H7 (cell line): ENCODE results near the gene ZNF692. TPM values are rescaled to one million over a fixed set of nuclear protein-coding genes. Genes with fewer than 3 reads are reported as not detected.

ENCODE experiments used
- DNase-seq: peaks from one replicate; pipeline ENCODE4 v3.0.0; 2012
- H3K27me3 ChIP-seq: 2 replicates; pipeline ENCODE4 v1.6.0; 2011; ENCODE audit warnings: mild to moderate bottlenecking, low read length; ENCODE audit not compliant: control insufficient read depth, insufficient read depth
- H3K36me3 ChIP-seq: replicated peaks from 2 replicates; pipeline ENCODE4 v1.5.1; 2011; ENCODE audit warnings: low read length; ENCODE audit not compliant: control insufficient read depth, insufficient read depth
- H3K4me3 ChIP-seq: 2 replicates; pipeline ENCODE4 v1.5.1; 2011; ENCODE audit warnings: low read depth, mild to moderate bottlenecking, control low read depth, low read length, moderate library complexity; ENCODE audit not compliant: insufficient read depth
- total RNA-seq: library from RNA; depleted of rRNA; stranded (reverse); fragments of >200 nt; shearing (Covaris generic); gene quantifications from 2 replicates; pipeline ENCODE4 v1.2.3, GENCODE V29; 2014; rRNA removed

ZNF692 gene
- 64.2 and 91.9 TPM in 2 replicates for total RNA-seq

- DNase-seq, result peak; percentile 99
- H3K27me3 ChIP-seq, result peaks cover 32% of the 10 kb centered on the region
- peak within 1 kb of the TSS; percentile 91 for H3K4me3 ChIP-seq
- H3K36me3 ChIP-seq, result peaks cover 13% of the 10 kb centered on the region
Observed at GRCh38 chr1:248858891-248859889, at the start of gene ZNF692. Gene ZNF692 (minus strand): TSS chr1:248859085. CDS start chr1:248858309, 776 bp downstream.

GRCh38 chr1:248906753-248907661 lies 48.1 kb upstream of the ZNF692 start:
- peak overlapping the region; percentile 53 for H3K4me3 ChIP-seq
- DNase-seq, result no peak
- no peaks in the 10 kb centered on the region for H3K27me3 ChIP-seq
- H3K36me3 ChIP-seq, result no peaks in the 10 kb centered on the region

DNA sequence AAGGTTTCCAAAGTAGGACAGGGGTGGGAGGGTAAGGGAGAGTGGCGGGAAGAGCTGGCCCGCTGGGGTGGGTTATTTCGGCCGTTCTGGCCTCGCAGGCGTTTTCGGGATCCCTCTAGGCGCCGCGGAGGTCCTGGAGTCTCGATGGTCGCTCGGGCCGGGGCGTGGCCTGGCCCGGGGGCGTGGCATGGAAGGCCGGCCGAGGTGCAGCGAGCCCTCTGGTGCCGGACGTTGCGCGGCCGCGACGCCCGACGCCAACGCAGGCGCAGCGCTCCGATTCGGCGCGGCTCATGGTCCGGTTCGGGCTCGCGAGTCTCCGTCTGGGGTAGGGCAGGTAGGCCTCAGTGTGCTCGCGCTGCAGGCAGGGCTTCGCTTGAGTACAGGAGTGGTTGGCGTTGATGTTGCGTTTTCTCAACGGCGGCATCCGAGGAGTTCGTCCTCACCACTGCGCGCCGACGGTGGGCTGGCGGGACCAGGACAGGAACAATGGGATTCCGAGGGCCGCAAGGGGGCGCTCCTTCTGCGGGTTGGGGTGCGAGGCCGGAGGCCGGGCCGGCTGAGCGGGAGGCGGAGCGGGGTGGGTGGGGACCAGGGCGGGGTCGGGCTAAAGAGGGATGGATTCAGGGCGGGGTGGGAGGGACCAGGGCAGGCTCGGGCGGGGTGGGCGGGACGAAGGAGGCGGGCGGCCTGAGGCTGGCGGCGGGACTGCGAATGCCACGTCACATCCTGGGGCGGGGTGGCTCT lies 47.3 kb upstream of the ZNF692 start, which contains the start of gene PGBD2:
PGBD2 (plus strand) TSS at position 227 of the 744 bp plus-strand sequence. CDS start 7,628 bp downstream, outside the sequence.
- DNase-seq, result peak; percentile 99
- Histone ChIP-seq H3K36me3 (no peaks in the 10 kb centered on the region), H3K27me3 (no peaks in the 10 kb centered on the region), H3K4me3 (peak within 1 kb of the TSS; percentile 83)

DNA sequence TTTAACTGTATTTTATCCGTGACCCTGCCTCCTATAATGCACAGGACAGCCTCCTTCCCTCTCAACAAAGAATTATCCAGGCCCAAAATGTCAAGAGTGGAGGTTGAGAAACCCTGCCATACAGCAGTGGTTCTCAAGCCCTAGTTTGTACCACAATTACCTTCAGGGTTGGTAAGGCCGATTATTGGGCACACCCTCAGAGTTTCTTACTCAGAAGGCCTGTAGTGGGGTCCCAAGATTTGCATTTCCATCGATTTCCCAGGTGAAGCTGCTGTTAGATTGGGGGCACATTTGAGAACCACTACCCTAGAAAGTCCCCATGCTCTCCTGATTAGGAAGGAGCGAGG lies 46.8 kb upstream of the ZNF692 start:
- DNase-seq, result no peak
- no peaks in the 10 kb centered on the region for H3K36me3 ChIP-seq
- H3K27me3 ChIP-seq, result no peaks in the 10 kb centered on the region; the same call in 1 of the 2 replicates

DNA sequence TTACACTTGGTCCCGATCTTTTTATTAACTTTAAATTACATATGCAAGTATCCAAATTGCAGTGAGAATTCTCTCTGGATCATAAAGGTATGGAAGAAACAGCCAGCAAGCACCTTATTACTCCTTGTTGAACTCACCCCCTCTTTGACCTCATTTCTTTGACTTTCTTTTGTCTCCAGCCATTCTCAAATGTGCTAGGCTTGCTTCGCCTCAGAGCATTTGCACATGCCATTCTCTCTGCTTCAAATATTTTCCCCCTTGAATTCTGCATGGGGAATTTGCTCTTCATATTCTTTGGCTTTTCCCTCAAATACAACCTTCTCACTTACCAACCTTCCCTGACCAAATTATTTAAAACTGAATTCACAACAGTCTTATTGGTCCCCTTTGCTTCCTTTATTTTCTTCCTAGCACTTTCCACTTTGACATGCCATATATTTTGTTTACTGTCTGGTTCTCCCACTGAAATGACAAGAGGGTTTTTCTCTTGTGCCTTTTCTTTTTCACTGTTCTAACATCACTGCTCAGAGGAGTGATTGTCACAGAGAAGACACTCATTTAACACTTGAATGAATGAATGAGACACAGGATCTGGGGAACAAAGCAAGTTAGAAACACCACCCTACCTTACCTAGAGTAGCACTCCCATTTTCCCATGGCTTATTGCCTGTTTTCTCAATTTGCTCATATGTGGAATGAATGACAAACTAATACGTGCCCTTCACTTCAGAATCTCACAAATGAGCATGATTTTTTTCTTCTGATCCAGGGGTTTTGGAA lies 45.7 kb upstream of the ZNF692 start:
- DNase-seq, result no peak
- H3K4me3 ChIP-seq, result no peak overlapping the region
- no peaks in the 10 kb centered on the region for H3K36me3 ChIP-seq
- no peaks in the 10 kb centered on the region; the same call in 1 of the 2 replicates for H3K27me3 ChIP-seq

More for the DNA sequence above, 46.8 kb upstream of the ZNF692 start:
- peak overlapping the region; percentile 83 for H3K4me3 ChIP-seq

DNA sequence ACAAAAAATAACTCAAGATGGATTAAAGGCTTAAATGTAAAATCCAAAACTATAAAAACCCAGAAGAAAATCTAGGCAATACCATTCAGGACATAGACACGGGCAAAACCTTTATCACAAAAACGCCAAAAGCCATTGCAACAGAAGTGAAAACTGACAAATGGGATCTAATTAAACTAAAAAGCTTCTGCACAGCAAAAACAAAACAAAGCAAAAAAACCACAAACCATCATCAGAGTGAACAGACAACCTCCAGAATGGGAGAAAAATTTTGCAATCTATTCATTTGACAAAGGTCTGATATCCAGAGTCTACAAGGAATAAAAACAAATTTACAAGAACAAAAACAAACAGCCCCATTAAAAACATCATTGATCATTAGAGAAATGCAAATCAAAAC lies 42.7 kb upstream of the ZNF692 start:
- H3K36me3 ChIP-seq, result no peaks in the 10 kb centered on the region
- no peak overlapping the region for H3K4me3 ChIP-seq
- no peak for DNase-seq
- H3K27me3 ChIP-seq, result no peaks in the 10 kb centered on the region; the same call in 1 of the 2 replicates

DNA sequence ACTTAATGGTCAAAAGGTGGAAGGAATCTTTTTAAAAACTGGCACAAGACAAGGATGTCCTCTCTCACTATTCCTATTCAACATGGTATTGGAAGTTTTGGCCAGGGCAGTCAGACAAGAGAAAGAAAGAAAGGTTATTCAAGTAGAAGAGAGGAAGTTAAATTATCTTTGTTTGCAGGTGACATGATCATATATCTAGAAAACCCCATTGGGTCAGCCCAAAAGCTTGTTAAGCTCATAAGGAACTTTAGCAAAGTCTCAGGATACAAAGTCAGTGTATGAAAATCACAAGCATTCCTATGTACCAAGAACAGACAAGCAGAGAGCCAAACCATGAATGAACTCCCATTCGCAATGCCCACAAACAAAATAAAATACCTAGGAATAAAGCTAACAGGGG lies 41.8 kb upstream of the ZNF692 start:
- H3K4me3 ChIP-seq, result no peak overlapping the region
- DNase-seq, result no peak
- H3K27me3 ChIP-seq, result no peaks in the 10 kb centered on the region; the same call in 1 of the 2 replicates
- H3K36me3 ChIP-seq, result no peaks in the 10 kb centered on the region

- Histone ChIP-seq H3K36me3 (no peaks in the 10 kb centered on the region), H3K4me3 (no peak overlapping the region), H3K27me3 (no peaks in the 10 kb centered on the region; the same call in 1 of the 2 replicates)
- no peak for DNase-seq
Observed at GRCh38 chr1:248897412-248898337, 38.8 kb upstream of the ZNF692 start.

GRCh38 chr1:248894837-248895236 lies 36.0 kb upstream of the ZNF692 start:
- no peak overlapping the region for H3K4me3 ChIP-seq
- H3K36me3 ChIP-seq, result no peaks in the 10 kb centered on the region
- DNase-seq, result no peak
- H3K27me3 ChIP-seq, result no peaks in the 10 kb centered on the region

- Histone ChIP-seq H3K36me3 (no peaks in the 10 kb centered on the region), H3K4me3 (no peak overlapping the region), H3K27me3 (no peaks in the 10 kb centered on the region)
- DNase-seq, result no peak
Observed at GRCh38 chr1:248892590-248892989, 33.7 kb upstream of the ZNF692 start.

DNA sequence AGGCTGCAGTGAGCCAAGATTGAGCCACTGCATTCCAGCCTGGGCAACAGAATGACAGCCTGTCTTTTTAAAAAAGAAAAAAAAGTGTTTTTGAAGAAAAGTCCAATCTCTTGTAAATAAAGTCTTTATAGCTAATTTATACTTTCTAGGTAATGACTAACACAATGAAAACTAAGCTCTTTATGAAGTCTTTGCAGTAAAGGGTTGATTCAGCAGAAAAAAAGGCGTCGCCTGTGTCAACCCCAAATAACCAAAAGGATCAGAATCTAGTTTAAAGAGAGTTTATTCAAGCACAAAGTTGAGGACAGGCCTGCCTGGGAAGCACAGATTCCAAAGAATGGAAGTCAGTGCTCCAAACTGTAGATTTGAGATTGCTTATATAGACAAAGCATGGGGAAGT lies 32.9 kb upstream of the ZNF692 start:
- H3K27me3 ChIP-seq, result no peaks in the 10 kb centered on the region
- no peak overlapping the region for H3K4me3 ChIP-seq
- no peak for DNase-seq
- H3K36me3 ChIP-seq, result no peaks in the 10 kb centered on the region

DNA sequence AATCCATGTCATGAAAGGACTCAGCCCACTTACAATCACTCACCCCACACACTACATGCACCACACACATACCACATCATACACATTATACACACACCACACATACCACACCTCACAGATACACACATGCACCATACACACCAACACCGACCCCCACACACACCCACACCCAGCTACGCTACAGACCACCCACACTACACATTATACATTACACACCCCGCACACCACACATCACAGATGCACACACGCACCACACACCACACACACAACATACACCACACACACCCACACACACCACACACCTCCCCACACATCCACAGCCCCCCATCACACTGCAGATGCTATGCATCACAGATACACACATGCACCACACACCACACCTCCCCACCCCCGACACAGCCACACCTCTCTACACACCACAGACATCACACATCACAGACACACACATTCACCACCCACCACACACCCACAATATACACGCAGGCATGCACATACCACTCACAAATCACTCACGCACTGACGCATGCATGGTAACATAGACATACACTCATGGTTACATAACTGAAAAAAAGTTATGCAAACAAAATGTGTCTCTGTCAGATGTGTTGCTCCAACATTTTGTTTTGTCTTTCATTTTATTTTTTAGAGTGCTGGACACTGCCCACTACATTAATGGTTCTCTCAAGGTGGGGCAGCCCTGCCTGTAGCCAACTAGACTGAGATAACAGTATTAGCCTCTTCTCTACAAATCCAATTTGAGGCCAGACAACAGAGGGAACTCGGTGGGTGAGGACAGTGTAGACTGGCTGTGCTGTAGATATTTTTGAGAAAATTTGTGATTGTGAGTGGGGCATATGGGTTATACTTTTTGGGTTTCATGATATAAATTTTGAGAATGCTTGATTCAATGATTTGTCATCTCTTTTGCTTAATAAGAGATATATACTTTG lies 31.9 kb upstream of the ZNF692 start:
- DNase-seq, result no peak
- Histone ChIP-seq H3K27me3 (no peaks in the 10 kb centered on the region), H3K36me3 (no peaks in the 10 kb centered on the region), H3K4me3 (no peak overlapping the region)
